Calu3 (cell line): ENCODE data around the gene MRPL21. TPM values are rescaled to one million over a fixed set of nuclear protein-coding genes. Genes with fewer than 3 reads are reported as not detected.

Source experiments
- BruUV-seq: library from RNA; stranded (reverse); fragments of 400-500 nt; replicated peaks from 2 replicates; lab custom pipeline; 2021; lab: Mats Ljungman, UMichigan
- CTCF ChIA-PET: fragments of 300-600 bp; sonication (Branson Sonifier 250); formaldehyde crosslinking; loops from one replicate; lab custom pipeline; 2022; ENCODE audit warnings: antibody characterized with exemption; lab: Charles Lee
- DNase-seq: peaks from one replicate; pipeline ENCODE4 v3.0.0; 2022
- H3K27ac Mint-ChIP-seq: one replicate; pipeline ENCODE4 v1.8.0; 2022; ENCODE audit warnings: mixed read lengths; ENCODE audit not compliant: unreplicated experiment
- H3K27me3 Mint-ChIP-seq: one replicate; pipeline ENCODE4 v1.8.0; 2022; ENCODE audit warnings: mixed read lengths; ENCODE audit not compliant: unreplicated experiment
- H3K36me3 Mint-ChIP-seq: one replicate; pipeline ENCODE4 v1.8.0; 2022; ENCODE audit warnings: mild to moderate bottlenecking, moderate library complexity, mixed read lengths; ENCODE audit not compliant: insufficient read depth, unreplicated experiment
- H3K4me1 Mint-ChIP-seq: one replicate; pipeline ENCODE4 v1.8.0; 2022; ENCODE audit warnings: mild to moderate bottlenecking, low read depth, mixed read lengths; ENCODE audit not compliant: unreplicated experiment
- H3K4me3 Mint-ChIP-seq: one replicate; pipeline ENCODE4 v1.8.0; 2022; ENCODE audit warnings: mild to moderate bottlenecking, low read depth, moderate library complexity, mixed read lengths; ENCODE audit not compliant: unreplicated experiment
- H3K9me3 Mint-ChIP-seq: one replicate; pipeline ENCODE4 v1.8.0; 2022; ENCODE audit warnings: low read depth, mixed read lengths; ENCODE audit not compliant: unreplicated experiment
- intact Hi-C: fragments of 100-400 bp; cut with micrococcal nuclease; formaldehyde crosslinking; loops from one replicate; pipeline ENCODE4 v1.10.0; 2022; ENCODE audit not compliant: unreplicated experiment
- total RNA-seq: library from RNA; stranded (reverse); gene quantifications from 2 replicates; pipeline ENCODE4 v1.2.3, GENCODE V29; 2022
- TF ChIP-seq, protein P1 (sequence below): fragments of 200-600 bp; IDR thresholded peaks from one replicate; pipeline ENCODE4 v1.8.0; 2022; ENCODE audit warnings: antibody characterized with exemption; ENCODE audit not compliant: unreplicated experiment

Gene MRPL21
- total RNA-seq, 1 experiment from 2014 or later: 79.7 TPM

DNA sequence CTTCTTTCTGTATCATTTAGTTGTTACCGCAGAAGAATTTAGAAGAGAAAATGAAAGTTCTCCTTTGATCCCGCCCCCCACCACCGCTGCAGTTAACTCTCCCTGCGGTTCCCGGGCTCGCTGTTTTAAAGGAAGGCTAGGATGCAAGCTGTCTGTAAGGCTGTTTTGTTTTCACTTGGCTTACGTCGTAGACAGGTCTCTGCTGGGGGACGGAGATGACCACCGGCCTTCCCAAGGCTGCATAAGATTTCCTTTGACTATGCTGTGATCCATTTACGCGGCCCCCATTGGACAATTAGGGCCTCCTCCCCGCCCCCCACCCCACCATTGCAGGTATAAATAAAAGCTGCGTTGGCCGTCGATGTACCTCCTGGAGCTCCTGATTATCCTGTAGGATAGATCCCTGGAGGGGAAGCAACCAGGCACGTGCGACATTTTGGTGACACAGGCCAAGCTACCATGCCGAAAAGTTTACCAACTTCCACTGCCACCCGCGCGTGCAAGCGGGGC, 60.5 kb downstream of the MRPL21 start:
- Mint-ChIP-seq H3K4me3 (peak overlapping the region; percentile 90), H3K36me3 (peaks cover 50% of the 10 kb centered on the region), H3K27me3 (peaks cover 9% of the 10 kb centered on the region), H3K9me3 (no peaks in the 10 kb centered on the region), H3K4me1 (peaks cover 22% of the 10 kb centered on the region), H3K27ac (peak overlapping the region; percentile 70)
- intact Hi-C loops: no loop called here
- TF ChIP-seq, protein P1, sequence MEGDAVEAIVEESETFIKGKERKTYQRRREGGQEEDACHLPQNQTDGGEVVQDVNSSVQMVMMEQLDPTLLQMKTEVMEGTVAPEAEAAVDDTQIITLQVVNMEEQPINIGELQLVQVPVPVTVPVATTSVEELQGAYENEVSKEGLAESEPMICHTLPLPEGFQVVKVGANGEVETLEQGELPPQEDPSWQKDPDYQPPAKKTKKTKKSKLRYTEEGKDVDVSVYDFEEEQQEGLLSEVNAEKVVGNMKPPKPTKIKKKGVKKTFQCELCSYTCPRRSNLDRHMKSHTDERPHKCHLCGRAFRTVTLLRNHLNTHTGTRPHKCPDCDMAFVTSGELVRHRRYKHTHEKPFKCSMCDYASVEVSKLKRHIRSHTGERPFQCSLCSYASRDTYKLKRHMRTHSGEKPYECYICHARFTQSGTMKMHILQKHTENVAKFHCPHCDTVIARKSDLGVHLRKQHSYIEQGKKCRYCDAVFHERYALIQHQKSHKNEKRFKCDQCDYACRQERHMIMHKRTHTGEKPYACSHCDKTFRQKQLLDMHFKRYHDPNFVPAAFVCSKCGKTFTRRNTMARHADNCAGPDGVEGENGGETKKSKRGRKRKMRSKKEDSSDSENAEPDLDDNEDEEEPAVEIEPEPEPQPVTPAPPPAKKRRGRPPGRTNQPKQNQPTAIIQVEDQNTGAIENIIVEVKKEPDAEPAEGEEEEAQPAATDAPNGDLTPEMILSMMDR: no peak
- peak; percentile 11 for DNase-seq
- BruUV-seq: no TSS peak
- CTCF ChIA-PET: interaction anchor here (0.7 to 1.2 kb wide), 3 partner anchors 8 to 116 kb away, joined by 3 to 5 read pairs (median 3); no protein-coding TSS in a partner anchor

DNA sequence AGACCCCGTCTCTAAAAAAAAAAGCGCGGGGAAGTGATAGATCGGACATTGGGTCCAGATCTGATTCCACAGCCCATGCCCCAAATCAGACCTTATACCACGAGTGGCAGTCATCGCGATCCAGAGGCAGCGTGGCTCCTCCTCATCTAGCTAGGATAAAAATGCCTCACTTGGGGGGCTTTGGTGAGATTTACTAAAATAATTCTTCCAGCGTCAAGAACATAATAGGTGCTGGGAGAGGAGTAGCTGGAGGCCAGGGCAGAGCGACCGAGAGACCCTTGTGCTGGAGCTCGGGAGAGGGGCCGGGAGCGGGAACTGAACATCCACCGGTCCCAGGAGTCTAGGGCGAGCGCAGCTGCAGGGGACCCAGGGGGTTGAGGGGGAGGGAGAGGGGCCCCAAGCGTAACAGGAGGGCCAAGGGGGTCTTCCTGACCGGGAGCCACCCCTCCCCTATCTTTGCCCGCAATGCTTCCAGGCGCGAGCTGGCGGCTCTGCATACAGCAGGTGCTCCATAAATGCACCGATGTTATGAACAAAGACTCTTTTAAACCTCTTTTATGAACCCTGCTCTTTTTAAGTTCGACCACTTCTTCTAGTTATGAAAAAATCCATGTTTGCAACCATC, 61.1 kb downstream of the MRPL21 start:
- H3K4me3 Mint-ChIP-seq: peak overlapping the region; percentile 90
- CTCF ChIA-PET: interaction anchor here (0.7 kb wide), 1 partner anchor 116 kb away, joined by 3 read pairs; no protein-coding TSS in a partner anchor
- peaks cover 50% of the 10 kb centered on the region for H3K36me3 Mint-ChIP-seq
- peaks cover 22% of the 10 kb centered on the region for H3K4me1 Mint-ChIP-seq
- peaks cover 3% of the 10 kb centered on the region for H3K27me3 Mint-ChIP-seq
- TF ChIP-seq, protein P1: no peak
- intact Hi-C loops: no loop called here
- no peak for DNase-seq
- no TSS peak for BruUV-seq
- no peaks in the 10 kb centered on the region for H3K9me3 Mint-ChIP-seq
- peak overlapping the region; percentile 56 for H3K27ac Mint-ChIP-seq

DNA sequence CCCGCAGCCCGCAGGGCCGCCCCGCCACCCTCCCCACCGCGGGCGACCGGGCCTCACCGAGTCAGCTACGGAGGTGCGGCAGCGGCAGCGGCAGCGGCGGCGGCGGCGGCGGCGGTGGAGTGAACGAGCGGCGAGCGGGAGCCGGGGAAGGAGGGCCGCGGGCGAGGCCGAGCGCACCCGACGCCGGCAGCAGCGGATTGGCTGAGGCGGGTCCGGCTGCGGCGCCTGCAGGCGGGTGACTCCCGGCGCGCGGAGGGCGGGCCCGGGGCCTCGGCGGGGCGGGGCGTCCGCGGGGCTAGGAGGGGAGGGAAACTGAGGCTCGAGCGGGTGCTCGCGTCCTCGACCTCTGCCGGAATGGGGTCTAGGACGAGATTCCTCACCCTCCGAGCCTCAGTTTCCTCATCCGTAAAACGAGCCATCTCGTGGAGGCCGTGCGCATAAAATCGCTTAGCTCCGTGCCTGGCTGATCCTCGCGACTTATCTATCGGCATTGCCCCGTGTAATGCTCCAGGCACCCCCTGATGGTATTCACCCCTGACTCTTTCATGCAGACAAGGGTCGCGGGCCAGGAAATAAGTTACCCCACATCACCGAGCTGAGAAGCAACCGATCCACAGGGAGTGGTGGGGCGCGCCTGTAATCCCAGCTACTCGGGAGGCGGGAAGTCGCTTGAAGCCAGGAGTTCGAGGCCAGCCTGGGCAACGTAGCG, 61.8 kb downstream of the MRPL21 start, which contains the start of gene CPT1A:
Gene CPT1A (minus strand): TSS at position 199 of the 709 bp plus-strand sequence. CDS start 26,442 bp downstream, outside the sequence.
- peak within 1 kb of the TSS; percentile 90 for H3K4me3 Mint-ChIP-seq
- peaks cover 22% of the 10 kb centered on the region for H3K4me1 Mint-ChIP-seq
- CTCF ChIA-PET: no interaction called here
- intact Hi-C loops: no loop called here
- no peaks in the 10 kb centered on the region for H3K9me3 Mint-ChIP-seq
- no TSS peak for BruUV-seq
- TF ChIP-seq, protein P1: no peak
- DNase-seq: peak; percentile 86
- peak within 1 kb of the TSS; percentile 56 for H3K27ac Mint-ChIP-seq
- peaks cover 50% of the 10 kb centered on the region for H3K36me3 Mint-ChIP-seq
- H3K27me3 Mint-ChIP-seq: no peaks in the 10 kb centered on the region

Other genes with a start within 250 kb of the MRPL21 start
- 1.2 and 1.9 TPM in 2 replicates for gene GAL, start 219.3 kb downstream of the MRPL21 start, total RNA-seq
- 6.8 and 9.7 TPM in 2 replicates for gene TESMIN, start 152.3 kb downstream of the MRPL21 start, total RNA-seq
- 45.9 and 49.8 TPM in 2 replicates for gene CPT1A, start 61.9 kb downstream of the MRPL21 start, total RNA-seq
- 27.6 and 32.4 TPM in 2 replicates for gene IGHMBP2, start 59 bp upstream of the MRPL21 start, total RNA-seq
- gene MRGPRD, start 77.2 kb upstream of the MRPL21 start, total RNA-seq: not detected in 2 replicates
- 0.14 and 0.15 TPM in 2 replicates for gene MRGPRF, start 109.4 kb upstream of the MRPL21 start, total RNA-seq
- gene TPCN2, start 145.1 kb upstream of the MRPL21 start, total RNA-seq: 21.9 and 24.3 TPM in 2 replicates